K562 (cell line): ENCODE data around the gene LITAF. TPM values are rescaled to one million over a fixed set of nuclear protein-coding genes. Genes with fewer than 3 reads are reported as not detected.

Source experiments
- ARID1B ChIP-seq: fragments of 450-650 bp; IDR thresholded peaks from 2 replicates; pipeline ENCODE4 v1.6.1; 2016; ENCODE audit warnings: antibody characterized with exemption, mild to moderate bottlenecking, inconsistent platforms
- HDGF ChIP-seq: fragments of 450-650 bp; IDR thresholded peaks from 2 replicates; pipeline ENCODE4 v1.6.1; 2016
- HNRNPLL ChIP-seq: fragments of 200-400 bp; formaldehyde crosslinking; IDR thresholded peaks from 2 replicates; pipeline ENCODE4 v1.6.1; 2017; ENCODE audit warnings: low read length, low read depth, mild to moderate bottlenecking; ENCODE audit not compliant: poor library complexity, severe bottlenecking
- ILK ChIP-seq: fragments of 450-650 bp; IDR thresholded peaks from 2 replicates; pipeline ENCODE4 v1.6.1; 2016; ENCODE audit warnings: missing genetic modification characterization, low read depth, mild to moderate bottlenecking, missing compliant biosample characterization, moderate library complexity, borderline replicate concordance
- KHSRP ChIP-seq: fragments of 450-650 bp; IDR thresholded peaks from 2 replicates; pipeline ENCODE4 v1.6.1; 2017
- SREBF1 ChIP-seq: fragments of 150-350 bp; IDR thresholded peaks from 2 replicates; pipeline ENCODE4 v1.6.1; 2014; ENCODE audit warnings: antibody characterized with exemption, low read depth, low read length, borderline replicate concordance
- TCF7L2 ChIP-seq: fragments of 150-350 bp; IDR thresholded peaks from 2 replicates; pipeline ENCODE4 v1.6.1; 2016; ENCODE audit warnings: low read depth, mild to moderate bottlenecking, low read length, moderate library complexity
- ZFP36 ChIP-seq: fragments of 150-350 bp; IDR thresholded peaks from 2 replicates; pipeline ENCODE4 v1.6.1; 2018; ENCODE audit warnings: low read length, low read depth; ENCODE audit not compliant: partially characterized antibody
- ZNF12 ChIP-seq: sonication (generic); formaldehyde crosslinking; IDR thresholded peaks from 2 replicates; pipeline ENCODE4 v1.4.0; 2020; ENCODE audit warnings: mild to moderate bottlenecking, missing genetic modification reagents
- ZNF311 ChIP-seq: fragments of 250-450 bp; sonication (Bioruptor Pico); IDR thresholded peaks from 2 replicates; pipeline ENCODE4 v1.4.0; 2020; ENCODE audit warnings: mild to moderate bottlenecking, moderate library complexity
- ZNF77 ChIP-seq: fragments of 250-450 bp; sonication (Bioruptor Pico); IDR thresholded peaks from 2 replicates; pipeline ENCODE4 v1.5.0; 2020
- polyA plus RNA-seq, 8 experiments: library from polyadenylated mRNA; depleted of rRNA in 4 of 8; stranded (reverse) in 5 of 8; unstranded in 3 of 8; fragments of >200 nt; fragmentation: Nextera tagmentation in 2 of 8; fragmentation: Illumina TruSeq in 1 of 8; extraction: Ambion mirVana in 2 of 8; extraction: Trizol in 1 of 8; gene quantifications; 2 replicates each; pipeline versions ENCODE4 v1.2.1 to v1.2.3, GENCODE V29; 2011 to 2014; ENCODE audit warnings: inconsistent platforms in 1 of 8, missing spikeins in 1 of 8
- total RNA-seq, 7 experiments: library from RNA; depleted of rRNA in 6 of 7; stranded (reverse); fragments of >200 nt in 6 of 7; fragmentation: Illumina TruSeq in 2 of 7; extraction: Trizol in 2 of 7; gene quantifications; 2 replicates each; pipeline versions ENCODE4 v1.2.1 to v1.2.3, GENCODE V29; 2011 to 2021; ENCODE audit warnings: low replicate concordance in 1 of 7
- TF ChIP-seq, protein P1 (sequence below): fragments of 200-800 bp; sonication (Bioruptor generic); IDR thresholded peaks from 2 replicates; pipeline ENCODE4 v1.6.1; 2016; ENCODE audit warnings: missing genetic modification characterization, missing compliant biosample characterization
- TF ChIP-seq, protein P2 (sequence below): fragments of 450-650 bp; IDR thresholded peaks from 2 replicates; pipeline ENCODE4 v1.6.1; 2016; ENCODE audit warnings: missing biosample characterization, missing genetic modification characterization
- TF ChIP-seq, protein P3 (sequence below), 3 experiments: fragments of 200-800 bp in 1 of 3; fragments of 250-450 bp in 1 of 3; fragments of 450-650 bp in 1 of 3; sonication (Bioruptor Pico) in 1 of 3; sonication (Bioruptor generic) in 1 of 3; formaldehyde crosslinking in 1 of 3; IDR thresholded peaks; 2 replicates each; pipeline versions ENCODE4 v1.6.1 to v1.8.0; 2016 to 2022; ENCODE audit warnings: mild to moderate bottlenecking in 2 of 3, missing genetic modification characterization in 2 of 3, missing compliant biosample characterization in 1 of 3, moderate library complexity in 1 of 3
- TF ChIP-seq, protein P4 (sequence below), 2 experiments: fragments of 200-800 bp in 1 of 2; sonication (Bioruptor generic) in 1 of 2; sonication (generic) in 1 of 2; formaldehyde crosslinking in 1 of 2; IDR thresholded peaks in 1 of 2; conservative IDR thresholded peaks in 1 of 2; 2 replicates each; pipeline versions ENCODE4 v1.5.0 to v1.6.1; 2016 to 2020; ENCODE audit warnings: missing compliant biosample characterization in 1 of 2, missing genetic modification characterization in 1 of 2, missing genetic modification reagents in 1 of 2

The LITAF gene
- total and polyA plus RNA-seq, 9 of the 15 experiments (the other 6 are each of a cell fraction or from before 2014, with no cell fraction given), result 4.1 to 17.8 (median 11.9) TPM

DNA sequence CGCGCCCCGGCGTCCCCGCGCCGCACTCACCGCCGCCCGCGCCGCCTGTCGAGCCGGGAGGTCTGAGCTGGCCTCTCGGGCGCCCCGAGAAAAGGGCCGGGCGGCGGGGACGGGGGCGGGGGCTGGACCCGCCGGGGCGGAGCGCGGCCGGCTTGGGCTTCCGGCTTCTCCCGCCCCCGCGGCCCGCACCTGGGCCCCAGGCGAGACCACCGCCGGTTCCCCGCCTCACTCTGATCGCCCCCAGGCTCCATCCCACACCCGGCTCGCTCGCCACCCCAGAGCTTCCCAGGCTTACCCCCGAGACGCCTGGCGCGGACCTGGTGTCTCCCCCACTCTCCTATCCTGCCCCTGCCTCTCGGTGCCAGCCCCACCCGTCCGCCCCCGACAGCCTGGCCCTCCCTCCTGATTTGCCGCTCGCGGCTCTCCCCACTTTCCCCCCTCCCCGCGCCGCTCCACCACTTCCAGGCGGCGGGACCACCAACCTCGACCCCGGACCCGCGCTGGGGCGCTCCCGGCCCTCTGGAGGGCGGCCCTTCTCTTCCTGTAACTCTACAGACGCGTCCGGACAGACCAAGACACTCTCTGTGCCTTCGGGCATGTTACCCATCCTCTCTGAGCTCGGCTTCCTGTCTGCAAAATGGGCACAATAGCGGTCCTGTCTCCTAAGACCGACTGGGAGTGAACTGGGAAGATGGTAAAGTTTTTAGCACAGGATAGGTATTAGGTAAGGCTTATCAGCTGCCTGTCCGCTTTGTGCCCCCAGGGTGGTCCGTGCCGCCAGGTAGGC, at the start of gene LITAF (continued):
- TF ChIP-seq, protein P1, sequence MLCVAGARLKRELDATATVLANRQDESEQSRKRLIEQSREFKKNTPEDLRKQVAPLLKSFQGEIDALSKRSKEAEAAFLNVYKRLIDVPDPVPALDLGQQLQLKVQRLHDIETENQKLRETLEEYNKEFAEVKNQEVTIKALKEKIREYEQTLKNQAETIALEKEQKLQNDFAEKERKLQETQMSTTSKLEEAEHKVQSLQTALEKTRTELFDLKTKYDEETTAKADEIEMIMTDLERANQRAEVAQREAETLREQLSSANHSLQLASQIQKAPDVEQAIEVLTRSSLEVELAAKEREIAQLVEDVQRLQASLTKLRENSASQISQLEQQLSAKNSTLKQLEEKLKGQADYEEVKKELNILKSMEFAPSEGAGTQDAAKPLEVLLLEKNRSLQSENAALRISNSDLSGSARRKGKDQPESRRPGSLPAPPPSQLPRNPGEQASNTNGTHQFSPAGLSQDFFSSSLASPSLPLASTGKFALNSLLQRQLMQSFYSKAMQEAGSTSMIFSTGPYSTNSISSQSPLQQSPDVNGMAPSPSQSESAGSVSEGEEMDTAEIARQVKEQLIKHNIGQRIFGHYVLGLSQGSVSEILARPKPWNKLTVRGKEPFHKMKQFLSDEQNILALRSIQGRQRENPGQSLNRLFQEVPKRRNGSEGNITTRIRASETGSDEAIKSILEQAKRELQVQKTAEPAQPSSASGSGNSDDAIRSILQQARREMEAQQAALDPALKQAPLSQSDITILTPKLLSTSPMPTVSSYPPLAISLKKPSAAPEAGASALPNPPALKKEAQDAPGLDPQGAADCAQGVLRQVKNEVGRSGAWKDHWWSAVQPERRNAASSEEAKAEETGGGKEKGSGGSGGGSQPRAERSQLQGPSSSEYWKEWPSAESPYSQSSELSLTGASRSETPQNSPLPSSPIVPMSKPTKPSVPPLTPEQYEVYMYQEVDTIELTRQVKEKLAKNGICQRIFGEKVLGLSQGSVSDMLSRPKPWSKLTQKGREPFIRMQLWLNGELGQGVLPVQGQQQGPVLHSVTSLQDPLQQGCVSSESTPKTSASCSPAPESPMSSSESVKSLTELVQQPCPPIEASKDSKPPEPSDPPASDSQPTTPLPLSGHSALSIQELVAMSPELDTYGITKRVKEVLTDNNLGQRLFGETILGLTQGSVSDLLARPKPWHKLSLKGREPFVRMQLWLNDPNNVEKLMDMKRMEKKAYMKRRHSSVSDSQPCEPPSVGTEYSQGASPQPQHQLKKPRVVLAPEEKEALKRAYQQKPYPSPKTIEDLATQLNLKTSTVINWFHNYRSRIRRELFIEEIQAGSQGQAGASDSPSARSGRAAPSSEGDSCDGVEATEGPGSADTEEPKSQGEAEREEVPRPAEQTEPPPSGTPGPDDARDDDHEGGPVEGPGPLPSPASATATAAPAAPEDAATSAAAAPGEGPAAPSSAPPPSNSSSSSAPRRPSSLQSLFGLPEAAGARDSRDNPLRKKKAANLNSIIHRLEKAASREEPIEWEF, result no peak
- TF ChIP-seq HNRNPLL, result no peak
- TF ChIP-seq TCF7L2, result no peak
- no peak for TF ChIP-seq ARID1B
- TF ChIP-seq, protein P2, sequence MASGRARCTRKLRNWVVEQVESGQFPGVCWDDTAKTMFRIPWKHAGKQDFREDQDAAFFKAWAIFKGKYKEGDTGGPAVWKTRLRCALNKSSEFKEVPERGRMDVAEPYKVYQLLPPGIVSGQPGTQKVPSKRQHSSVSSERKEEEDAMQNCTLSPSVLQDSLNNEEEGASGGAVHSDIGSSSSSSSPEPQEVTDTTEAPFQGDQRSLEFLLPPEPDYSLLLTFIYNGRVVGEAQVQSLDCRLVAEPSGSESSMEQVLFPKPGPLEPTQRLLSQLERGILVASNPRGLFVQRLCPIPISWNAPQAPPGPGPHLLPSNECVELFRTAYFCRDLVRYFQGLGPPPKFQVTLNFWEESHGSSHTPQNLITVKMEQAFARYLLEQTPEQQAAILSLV (tag), result no peak
- TF ChIP-seq SREBF1, result no peak
- no peak for TF ChIP-seq ZNF12
- TF ChIP-seq KHSRP, result no peak
- no peak for TF ChIP-seq ZNF311
- TF ChIP-seq, protein P3, sequence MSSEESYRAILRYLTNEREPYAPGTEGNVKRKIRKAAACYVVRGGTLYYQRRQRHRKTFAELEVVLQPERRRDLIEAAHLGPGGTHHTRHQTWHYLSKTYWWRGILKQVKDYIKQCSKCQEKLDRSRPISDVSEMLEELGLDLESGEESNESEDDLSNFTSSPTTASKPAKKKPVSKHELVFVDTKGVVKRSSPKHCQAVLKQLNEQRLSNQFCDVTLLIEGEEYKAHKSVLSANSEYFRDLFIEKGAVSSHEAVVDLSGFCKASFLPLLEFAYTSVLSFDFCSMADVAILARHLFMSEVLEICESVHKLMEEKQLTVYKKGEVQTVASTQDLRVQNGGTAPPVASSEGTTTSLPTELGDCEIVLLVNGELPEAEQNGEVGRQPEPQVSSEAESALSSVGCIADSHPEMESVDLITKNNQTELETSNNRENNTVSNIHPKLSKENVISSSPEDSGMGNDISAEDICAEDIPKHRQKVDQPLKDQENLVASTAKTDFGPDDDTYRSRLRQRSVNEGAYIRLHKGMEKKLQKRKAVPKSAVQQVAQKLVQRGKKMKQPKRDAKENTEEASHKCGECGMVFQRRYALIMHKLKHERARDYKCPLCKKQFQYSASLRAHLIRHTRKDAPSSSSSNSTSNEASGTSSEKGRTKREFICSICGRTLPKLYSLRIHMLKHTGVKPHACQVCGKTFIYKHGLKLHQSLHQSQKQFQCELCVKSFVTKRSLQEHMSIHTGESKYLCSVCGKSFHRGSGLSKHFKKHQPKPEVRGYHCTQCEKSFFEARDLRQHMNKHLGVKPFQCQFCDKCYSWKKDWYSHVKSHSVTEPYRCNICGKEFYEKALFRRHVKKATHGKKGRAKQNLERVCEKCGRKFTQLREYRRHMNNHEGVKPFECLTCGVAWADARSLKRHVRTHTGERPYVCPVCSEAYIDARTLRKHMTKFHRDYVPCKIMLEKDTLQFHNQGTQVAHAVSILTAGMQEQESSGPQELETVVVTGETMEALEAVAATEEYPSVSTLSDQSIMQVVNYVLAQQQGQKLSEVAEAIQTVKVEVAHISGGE (CRISPR knock-in tag; IDR thresholded peaks at IDR 0.05), result peak in 1 of 3 experiments; percentile 64; a peak in 2 of 6 replicates
- TF ChIP-seq ZNF77 (CRISPR knock-in tag), result no peak
- no peak for TF ChIP-seq ILK (tag)
- no peak for TF ChIP-seq HDGF
- TF ChIP-seq, protein P4, sequence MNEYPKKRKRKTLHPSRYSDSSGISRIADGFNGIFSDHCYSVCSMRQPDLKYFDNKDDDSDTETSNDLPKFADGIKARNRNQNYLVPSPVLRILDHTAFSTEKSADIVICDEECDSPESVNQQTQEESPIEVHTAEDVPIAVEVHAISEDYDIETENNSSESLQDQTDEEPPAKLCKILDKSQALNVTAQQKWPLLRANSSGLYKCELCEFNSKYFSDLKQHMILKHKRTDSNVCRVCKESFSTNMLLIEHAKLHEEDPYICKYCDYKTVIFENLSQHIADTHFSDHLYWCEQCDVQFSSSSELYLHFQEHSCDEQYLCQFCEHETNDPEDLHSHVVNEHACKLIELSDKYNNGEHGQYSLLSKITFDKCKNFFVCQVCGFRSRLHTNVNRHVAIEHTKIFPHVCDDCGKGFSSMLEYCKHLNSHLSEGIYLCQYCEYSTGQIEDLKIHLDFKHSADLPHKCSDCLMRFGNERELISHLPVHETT (CRISPR knock-in tag; conservative IDR thresholded peaks at IDR 0.05 in 1 of 2, IDR thresholded peaks at IDR 0.05 in 1 of 2), result peak in 1 of 2 experiments; percentile 87; a peak in 1 of 4 replicates
- no peak for TF ChIP-seq ZFP36
